Mesodermal cell (in vitro differentiated cells): Measurements from ENCODE around the gene S100A7A.
"Not testable (repeated sequence)": the region's sequence is repeated elsewhere in the genome, so short reads cannot be mapped to it uniquely, and the experiment has no call there.

Experiments
- H3K27ac ChIP-seq: 2 replicates; pipeline ENCODE4 v1.7.0; 2013; ENCODE audit warnings: mild to moderate bottlenecking, low read depth, low read length, moderate library complexity; ENCODE audit not compliant: severe bottlenecking
- H3K36me3 ChIP-seq: 2 replicates; pipeline ENCODE4 v1.7.1; 2013; ENCODE audit warnings: mild to moderate bottlenecking, low read length, moderate library complexity; ENCODE audit not compliant: control insufficient read depth, insufficient read depth
- H3K4me1 ChIP-seq: one replicate; pipeline ENCODE4 v1.7.1; 2013; ENCODE audit warnings: mild to moderate bottlenecking, low read length; ENCODE audit not compliant: insufficient read depth, control insufficient read depth, poor library complexity, severe bottlenecking
- H3K4me3 ChIP-seq: 2 replicates; pipeline ENCODE4 v1.7.0; 2013; ENCODE audit warnings: low read length, control low read depth, mild to moderate bottlenecking; ENCODE audit not compliant: insufficient read depth, poor library complexity, severe bottlenecking; ENCODE audit errors: extremely low read depth
- H3K9me3 ChIP-seq: 2 replicates; pipeline ENCODE4 v1.7.1; 2013; ENCODE audit warnings: mild to moderate bottlenecking, low read length, moderate library complexity; ENCODE audit not compliant: control insufficient read depth
- WGBS, 2 experiments: methylation state at CpG; one replicate each; pipeline ENCODE4 v1.1.5; 2013; ENCODE audit warnings: missing lambda C conversion rate in 2 of 2; ENCODE audit not compliant: insufficient coverage in 2 of 2; 5-methylcytosine and 5-hydroxymethylcytosine counted together

Gene S100A7A

GRCh38 chr1:153434746-153435455, 18.6 kb downstream of the S100A7A start:
- Histone ChIP-seq H3K36me3 (no peaks in the 10 kb centered on the region), H3K9me3 (no peaks in the 10 kb centered on the region), H3K27ac (no peak overlapping the region), H3K4me1 (no peaks in the 10 kb centered on the region), H3K4me3 (no peak overlapping the region)
- WGBS, 2 experiments, result 86 to 90% methylated on average over 9 of the region's 11 CpGs

GRCh38 chr1:153437236-153437635, 20.9 kb downstream of the S100A7A start:
- Histone ChIP-seq H3K9me3 (no peaks in the 10 kb centered on the region), H3K4me1 (no peaks in the 10 kb centered on the region), H3K4me3 (no peak overlapping the region), H3K27ac (no peak overlapping the region), H3K36me3 (no peaks in the 10 kb centered on the region)
- 84 to 87% methylated on average over 3 to 4 of the region's 4 CpGs for WGBS, 2 experiments

GRCh38 chr1:153438599-153438998, 22.3 kb downstream of the S100A7A start:
- no peaks in the 10 kb centered on the region for H3K36me3 ChIP-seq
- H3K4me3 ChIP-seq, result no peak overlapping the region
- no peaks in the 10 kb centered on the region for H3K9me3 ChIP-seq
- H3K4me1 ChIP-seq, result no peaks in the 10 kb centered on the region
- whole genome bisulfite sequencing, 2 experiments, result 74 to 78% methylated on average over 4 to 7 of the region's 7 CpGs
- H3K27ac ChIP-seq, result no peak overlapping the region

- Histone ChIP-seq H3K4me3 (no peak overlapping the region), H3K27ac (no peak overlapping the region), H3K4me1 (no peaks in the 10 kb centered on the region), H3K36me3 (no peaks in the 10 kb centered on the region), H3K9me3 (no peaks in the 10 kb centered on the region)
Measured at GRCh38 chr1:153439273-153439672, 23.0 kb downstream of the S100A7A start.

- H3K4me3 ChIP-seq, result no peak overlapping the region
- WGBS, 2 experiments, result 70 to 88% methylated on average over 8 of the region's 9 CpGs
- H3K36me3 ChIP-seq, result no peaks in the 10 kb centered on the region
- H3K4me1 ChIP-seq, result no peaks in the 10 kb centered on the region
- no peak overlapping the region for H3K27ac ChIP-seq
- H3K9me3 ChIP-seq, result no peaks in the 10 kb centered on the region
Measured at GRCh38 chr1:153441238-153441755, 25.0 kb downstream of the S100A7A start.

GRCh38 chr1:153443486-153443885, 27.2 kb downstream of the S100A7A start:
- no peaks in the 10 kb centered on the region for H3K36me3 ChIP-seq

GRCh38 chr1:153444078-153444477, 27.8 kb downstream of the S100A7A start:
- WGBS, 2 experiments, result 58 to 76% methylated on average over 5 of the region's 5 CpGs
- Histone ChIP-seq H3K36me3 (no peaks in the 10 kb centered on the region), H3K27ac (no peak overlapping the region), H3K4me3 (no peak overlapping the region), H3K9me3 (no peaks in the 10 kb centered on the region), H3K4me1 (no peaks in the 10 kb centered on the region)

More at GRCh38 chr1:153443486-153443885, 27.2 kb downstream of the S100A7A start:
- H3K27ac ChIP-seq, result no peak overlapping the region
- H3K9me3 ChIP-seq, result no peaks in the 10 kb centered on the region
- no CpG with 5 or more reads among the region's 4 CpGs for WGBS, 2 experiments
- H3K4me3 ChIP-seq, result no peak overlapping the region
- no peaks in the 10 kb centered on the region for H3K4me1 ChIP-seq

GRCh38 chr1:153447498-153448170, 31.3 kb downstream of the S100A7A start:
- Histone ChIP-seq H3K27ac (no peak overlapping the region), H3K4me3 (no peak overlapping the region), H3K4me1 (no peaks in the 10 kb centered on the region), H3K36me3 (no peaks in the 10 kb centered on the region), H3K9me3 (no peaks in the 10 kb centered on the region)
- no CpG with 5 or more reads among the region's 1 CpG for WGBS, 2 experiments

- 93% methylated on average over 2 of the region's 4 CpGs; no CpG with 5 or more reads in 1 of the 2 experiments for WGBS, 2 experiments
- H3K36me3 ChIP-seq, H3K4me3 ChIP-seq, H3K4me1 ChIP-seq, H3K9me3 ChIP-seq, H3K27ac ChIP-seq: not testable (repeated sequence)
Measured at GRCh38 chr1:153448851-153449250, 32.5 kb downstream of the S100A7A start.

- Histone ChIP-seq H3K9me3 (no peaks in the 10 kb centered on the region), H3K36me3 (no peaks in the 10 kb centered on the region), H3K27ac (no peak overlapping the region), H3K4me1 (no peaks in the 10 kb centered on the region), H3K4me3 (no peak overlapping the region)
- WGBS, 2 experiments, result 38 to 67% methylated on average over 1 of the region's 1 CpG
Measured at GRCh38 chr1:153456396-153456795, 40.1 kb downstream of the S100A7A start.

GRCh38 chr1:153459655-153460054, 43.3 kb downstream of the S100A7A start:
- WGBS, 2 experiments, result 78 to 90% methylated on average over 1 of the region's 2 CpGs
- Histone ChIP-seq H3K4me1 (no peaks in the 10 kb centered on the region), H3K36me3 (no peaks in the 10 kb centered on the region), H3K9me3 (no peaks in the 10 kb centered on the region), H3K27ac (no peak overlapping the region), H3K4me3 (no peak overlapping the region)
